NB4 (cell line): Measurements from ENCODE around the gene WNT3.

Experiments used
- MYC ChIP-seq: IDR thresholded peaks from 2 replicates; pipeline ENCODE4 v1.6.1; 2011; ENCODE audit warnings: low read depth, low read length
- POLR2A ChIP-seq: IDR thresholded peaks from 2 replicates; pipeline ENCODE4 v1.6.1; 2011; ENCODE audit warnings: mild to moderate bottlenecking; ENCODE audit not compliant: insufficient read length; ENCODE audit errors: extremely low read depth
- TF ChIP-seq, protein P1 (sequence below): IDR thresholded peaks from one replicate; pipeline ENCODE4 v1.5.1; 2012; ENCODE audit warnings: low read depth, low read length
- TF ChIP-seq, protein P2 (sequence below): IDR thresholded peaks from 2 replicates; pipeline ENCODE4 v1.6.1; 2011; ENCODE audit warnings: low read depth, low read length

DNA sequence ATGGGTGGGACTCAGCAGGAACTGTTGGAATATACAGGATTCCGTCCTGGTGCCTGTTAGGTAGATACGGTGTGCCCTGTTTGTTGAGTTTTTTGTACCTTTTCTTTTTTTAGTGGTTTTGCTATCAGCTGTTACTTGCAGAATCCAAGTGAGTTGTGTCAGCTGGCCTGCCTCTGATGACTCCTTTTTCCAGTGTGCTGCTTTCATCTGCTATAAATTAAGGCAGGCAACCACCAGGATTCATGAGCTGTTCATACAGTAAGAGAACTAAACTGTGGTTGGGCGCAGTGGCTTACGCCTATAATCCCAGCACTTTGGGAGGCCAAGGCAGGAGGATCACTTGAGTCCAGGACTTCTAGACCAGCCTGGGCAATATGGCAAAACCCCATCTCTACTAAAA is 79.9 kb downstream of the WNT3 start:
- TF ChIP-seq, protein P1, sequence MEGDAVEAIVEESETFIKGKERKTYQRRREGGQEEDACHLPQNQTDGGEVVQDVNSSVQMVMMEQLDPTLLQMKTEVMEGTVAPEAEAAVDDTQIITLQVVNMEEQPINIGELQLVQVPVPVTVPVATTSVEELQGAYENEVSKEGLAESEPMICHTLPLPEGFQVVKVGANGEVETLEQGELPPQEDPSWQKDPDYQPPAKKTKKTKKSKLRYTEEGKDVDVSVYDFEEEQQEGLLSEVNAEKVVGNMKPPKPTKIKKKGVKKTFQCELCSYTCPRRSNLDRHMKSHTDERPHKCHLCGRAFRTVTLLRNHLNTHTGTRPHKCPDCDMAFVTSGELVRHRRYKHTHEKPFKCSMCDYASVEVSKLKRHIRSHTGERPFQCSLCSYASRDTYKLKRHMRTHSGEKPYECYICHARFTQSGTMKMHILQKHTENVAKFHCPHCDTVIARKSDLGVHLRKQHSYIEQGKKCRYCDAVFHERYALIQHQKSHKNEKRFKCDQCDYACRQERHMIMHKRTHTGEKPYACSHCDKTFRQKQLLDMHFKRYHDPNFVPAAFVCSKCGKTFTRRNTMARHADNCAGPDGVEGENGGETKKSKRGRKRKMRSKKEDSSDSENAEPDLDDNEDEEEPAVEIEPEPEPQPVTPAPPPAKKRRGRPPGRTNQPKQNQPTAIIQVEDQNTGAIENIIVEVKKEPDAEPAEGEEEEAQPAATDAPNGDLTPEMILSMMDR, result no peak
- TF ChIP-seq MYC, result no peak
- no peak for TF ChIP-seq POLR2A
- TF ChIP-seq, protein P2, sequence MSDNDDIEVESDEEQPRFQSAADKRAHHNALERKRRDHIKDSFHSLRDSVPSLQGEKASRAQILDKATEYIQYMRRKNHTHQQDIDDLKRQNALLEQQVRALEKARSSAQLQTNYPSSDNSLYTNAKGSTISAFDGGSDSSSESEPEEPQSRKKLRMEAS, result no peak
